ENCODE results near the gene DMBX1.

Gene DMBX1

GRCh38 chr1:46508757-46509156 is 19.1 kb downstream of the DMBX1 start:
- DNase-seq: no peak

- DNase-seq: no peak
Measured at GRCh38 chr1:46510341-46510997, 20.8 kb downstream of the DMBX1 start.

DNA sequence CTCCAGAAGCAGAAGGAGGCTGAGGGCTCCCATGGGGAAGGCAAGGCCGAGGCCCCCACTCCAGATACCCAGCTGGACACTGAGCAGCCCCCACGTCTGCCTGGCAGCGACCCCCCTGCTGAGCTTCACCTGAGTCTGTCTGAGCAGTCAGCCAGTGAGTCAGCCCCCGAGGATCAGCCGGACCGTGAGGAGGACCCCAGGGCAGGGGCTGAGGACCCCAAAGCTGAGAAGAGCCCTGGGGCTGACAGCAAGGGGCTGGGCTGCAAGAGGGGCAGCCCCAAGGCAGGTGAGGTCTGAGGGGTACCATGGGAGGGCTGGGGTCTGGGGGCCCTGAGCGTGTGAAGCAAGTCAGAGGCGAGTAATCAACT is 21.3 kb downstream of the DMBX1 start:
- no peak for DNase-seq

GRCh38 chr1:46512135-46512791 is 22.6 kb downstream of the DMBX1 start:
- no peak for DNase-seq

- DNase-seq: no peak
Measured at GRCh38 chr1:46512792-46513190, 23.2 kb downstream of the DMBX1 start.

- no peak for DNase-seq
Measured at GRCh38 chr1:46513536-46513935, 23.9 kb downstream of the DMBX1 start.

DNA sequence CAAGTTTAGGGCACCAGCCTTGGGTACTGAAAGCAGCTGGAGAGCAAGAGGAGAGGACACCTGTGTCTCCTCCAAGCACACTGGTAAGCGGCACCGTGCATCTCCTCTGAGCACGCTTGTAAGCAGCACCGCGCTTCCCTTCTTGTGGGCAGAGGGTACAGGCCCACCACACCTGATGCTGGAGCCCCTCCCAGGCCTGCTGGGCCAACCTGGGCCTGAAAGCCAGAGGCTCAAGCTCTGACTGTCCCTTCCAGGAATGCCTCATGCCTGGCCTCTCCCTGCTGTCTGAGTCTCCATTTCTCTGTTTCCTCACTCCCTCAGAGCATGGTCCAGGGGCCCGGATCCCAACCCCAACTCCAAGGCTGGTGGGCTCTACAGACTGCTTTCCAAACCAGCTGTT is 25.9 kb downstream of the DMBX1 start:
- DNase-seq: no peak

GRCh38 chr1:46516200-46516950 is 26.7 kb downstream of the DMBX1 start:
- DNase-seq: no peak

DNA sequence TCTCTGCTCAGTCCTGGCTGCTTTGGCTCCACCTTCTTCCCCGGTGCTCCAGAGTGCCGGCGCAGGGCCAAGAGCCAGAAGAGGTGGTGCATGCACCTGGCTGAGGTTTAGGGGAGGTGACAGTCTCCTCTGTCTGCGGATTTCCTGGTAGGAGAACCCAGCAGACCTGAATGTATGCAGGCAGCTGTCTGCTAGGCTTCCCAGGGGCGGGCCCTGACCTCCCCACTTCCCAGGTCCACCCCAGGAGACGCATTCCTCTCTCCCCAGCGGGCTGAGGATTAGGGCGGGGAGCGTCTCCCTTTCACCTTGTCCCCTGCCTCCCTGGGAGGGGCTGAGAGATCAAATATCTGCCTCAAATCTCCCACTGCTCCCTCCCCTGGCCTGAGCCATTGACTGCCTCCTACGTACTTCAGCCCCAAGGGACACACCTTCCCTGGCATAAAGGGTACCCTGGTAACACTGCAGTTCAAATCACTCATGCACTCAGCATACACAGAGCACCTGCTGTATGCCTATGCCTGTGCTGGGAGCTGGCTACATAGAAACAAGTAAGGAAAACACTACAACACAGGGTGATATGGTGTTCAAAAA is 27.5 kb downstream of the DMBX1 start:
- peak; percentile 96 for DNase-seq

GRCh38 chr1:46517932-46518498 is 28.4 kb downstream of the DMBX1 start:
- DNase-seq: peak; percentile 29

- DNase-seq: peak; percentile 34
Measured at GRCh38 chr1:46519209-46519608, 29.6 kb downstream of the DMBX1 start.

DNA sequence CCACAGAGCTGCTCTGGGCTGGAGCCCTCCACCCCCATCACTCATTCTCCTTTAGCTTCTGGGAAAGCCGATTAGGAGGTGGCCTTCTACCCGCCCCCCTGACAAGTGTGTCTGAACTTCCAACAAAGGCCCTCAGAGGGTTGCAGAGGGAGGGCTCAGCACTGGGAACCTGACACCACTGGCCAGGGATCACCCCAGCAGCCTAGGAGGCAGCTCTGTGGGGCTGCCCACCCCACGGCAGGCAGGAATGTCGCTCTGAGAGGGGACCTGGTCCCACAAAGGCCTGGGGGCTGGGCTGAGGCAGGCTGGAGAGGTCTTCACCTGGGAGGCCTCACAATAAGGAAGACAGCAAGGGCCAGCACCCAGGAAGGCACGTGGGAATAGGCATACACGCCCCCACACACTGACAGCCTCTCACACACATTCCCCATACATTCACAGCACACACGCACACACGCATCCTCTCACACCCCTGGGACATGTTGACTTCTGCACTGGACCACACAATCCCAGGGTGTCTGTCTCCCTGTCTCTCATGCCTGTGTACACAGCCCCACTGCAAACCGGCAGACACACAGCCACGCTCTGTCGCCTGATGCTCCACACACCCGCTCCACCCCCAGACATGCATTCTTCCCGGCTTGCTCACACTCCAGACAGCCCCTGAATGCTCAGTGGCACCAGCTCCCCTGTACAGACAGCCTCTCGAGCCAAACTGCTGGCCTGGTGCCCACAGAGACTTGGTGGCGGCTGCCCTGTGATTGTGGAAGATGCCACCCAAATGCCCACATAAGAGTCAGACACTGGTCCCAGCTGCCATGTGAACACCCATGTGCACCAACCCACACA is 30.7 kb downstream of the DMBX1 start:
- DNase-seq: no peak

- no peak for DNase-seq
Measured at GRCh38 chr1:46521414-46521813, 31.8 kb downstream of the DMBX1 start.

- DNase-seq: no peak
Measured at GRCh38 chr1:46522184-46522968, 32.7 kb downstream of the DMBX1 start.

DNA sequence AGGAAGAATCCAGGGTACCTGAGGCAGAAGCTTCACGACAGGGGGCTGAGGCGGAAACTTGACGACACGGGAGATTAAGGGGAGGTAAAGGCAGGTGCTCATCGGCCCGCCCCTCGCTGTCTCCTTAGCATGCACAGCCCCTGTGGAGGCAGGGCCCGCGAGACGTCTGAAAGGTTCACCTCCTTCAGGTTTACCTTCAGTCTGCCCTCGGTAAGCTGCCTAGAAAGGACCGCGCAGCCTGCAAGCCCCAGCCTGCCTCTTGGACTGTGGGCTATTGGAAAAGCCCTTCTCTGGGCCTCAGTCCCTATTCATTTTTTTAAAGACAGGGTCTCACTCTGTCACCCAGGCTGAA is 33.3 kb downstream of the DMBX1 start:
- no peak for DNase-seq

- DNase-seq: peak; percentile 54
Measured at GRCh38 chr1:46523496-46524353, 34.1 kb downstream of the DMBX1 start.

- no peak for DNase-seq
Measured at GRCh38 chr1:46524843-46525242, 35.2 kb downstream of the DMBX1 start.

GRCh38 chr1:46525253-46525983 is 35.8 kb downstream of the DMBX1 start:
- no peak for DNase-seq

- DNase-seq: no peak
Measured at GRCh38 chr1:46526013-46526690, 36.5 kb downstream of the DMBX1 start.

All from DMS53 (cell line).